Nucleus accumbens (tissue), 56 donors: ENCODE data around the gene PASK.

Experiments used
- DNase-seq, 56 donors: peaks; one replicate each; lab custom pipeline; 2025; lab: John Stamatoyannopoulos, UW

PASK gene

GRCh38 chr2:241130316-241130715, 19.0 kb downstream of the PASK start:
- no peak for DNase-seq

GRCh38 chr2:241129086-241129871, 20.0 kb downstream of the PASK start:
- no peak for DNase-seq

GRCh38 chr2:241128266-241128665, 21.0 kb downstream of the PASK start:
- no peak for DNase-seq

GRCh38 chr2:241126771-241127202, 22.5 kb downstream of the PASK start:
- DNase-seq = no peak

GRCh38 chr2:241126201-241126611, 23.1 kb downstream of the PASK start:
- no peak for DNase-seq

- DNase-seq = no peak
These were observed 23.6 kb downstream of the PASK start for GRCh38 chr2:241125626-241126025.

- DNase-seq = peak in 18 of 56 donors; percentile 6 to 71 (median 24)
These were observed 25.3 kb downstream of the PASK start for GRCh38 chr2:241123816-241124536.

- DNase-seq = no peak
These were observed 26.8 kb downstream of the PASK start for GRCh38 chr2:241122376-241123002.

- DNase-seq = no peak
These were observed 28.3 kb downstream of the PASK start for GRCh38 chr2:241121008-241121407.

GRCh38 chr2:241120440-241120839, 28.8 kb downstream of the PASK start:
- DNase-seq = no peak

- DNase-seq = no peak
These were observed 30.4 kb downstream of the PASK start for GRCh38 chr2:241118737-241119505.

GRCh38 chr2:241116606-241117560, 32.4 kb downstream of the PASK start:
- DNase-seq = no peak

GRCh38 chr2:241115361-241115760, 33.9 kb downstream of the PASK start:
- DNase-seq = no peak

GRCh38 chr2:241114836-241115235, 34.4 kb downstream of the PASK start:
- DNase-seq = no peak

- DNase-seq = no peak
These were observed 36.7 kb downstream of the PASK start for GRCh38 chr2:241112592-241112991.

- no peak for DNase-seq
These were observed 37.2 kb downstream of the PASK start for GRCh38 chr2:241112046-241112445.

GRCh38 chr2:241111440-241111805, 37.8 kb downstream of the PASK start:
- DNase-seq = no peak

- DNase-seq = no peak
These were observed 38.4 kb downstream of the PASK start for GRCh38 chr2:241110607-241111439.
